Skeletal muscle tissue (tissue), 4 donors: ENCODE results near the gene ACTA2. TPM values are rescaled to one million over a fixed set of nuclear protein-coding genes. Genes with fewer than 3 reads are reported as not detected.
"Not testable (repeated sequence)": the region's sequence is repeated elsewhere in the genome, so short reads cannot be mapped to it uniquely, and the experiment has no call there.

Experiments used
- H3K27ac ChIP-seq: one replicate; pipeline ENCODE4 v1.7.0; 2013; ENCODE audit warnings: mild to moderate bottlenecking, low read depth, low read length, inconsistent platforms
- H3K27me3 ChIP-seq, 3 donors: one replicate each; pipeline ENCODE4 v1.7.0; 2013; ENCODE audit warnings: low read length in 3 of 3; ENCODE audit not compliant: control insufficient read depth in 3 of 3, insufficient read depth in 3 of 3
- H3K36me3 ChIP-seq, 3 donors: one replicate each; pipeline ENCODE4 v1.7.0; 2013; ENCODE audit warnings: low read length in 3 of 3; ENCODE audit not compliant: control insufficient read depth in 3 of 3, insufficient read depth in 3 of 3
- H3K4me1 ChIP-seq, 3 donors: one replicate each; pipeline ENCODE4 v1.7.0; 2013; ENCODE audit warnings: low read length in 3 of 3, mild to moderate bottlenecking in 3 of 3; ENCODE audit not compliant: control insufficient read depth in 3 of 3, insufficient read depth in 3 of 3
- H3K4me3 ChIP-seq, 3 donors: one replicate each; pipeline ENCODE4 v1.7.0; 2013; ENCODE audit warnings: low read length in 3 of 3
- H3K9ac ChIP-seq, 3 donors: one replicate each; pipeline ENCODE4 v1.7.0; 2013; ENCODE audit warnings: low read length in 3 of 3, mild to moderate bottlenecking in 3 of 3, moderate library complexity in 2 of 3, low read depth in 1 of 3
- H3K9me3 ChIP-seq, 3 donors: one replicate each; pipeline ENCODE4 v1.7.0; 2013; ENCODE audit warnings: low read length in 3 of 3; ENCODE audit not compliant: control insufficient read depth in 3 of 3
- total RNA-seq: library from RNA; depleted of rRNA; stranded (reverse); fragments of >200 nt; gene quantifications from one replicate; pipeline ENCODE4 v1.2.3, GENCODE V29; 2014
- donor health status: Osteomylitis.

The ACTA2 gene
- total RNA-seq, 1 donor from 2014 or later: 314 TPM

GRCh38 chr10:88943778-88944177, 8.8 kb downstream of the ACTA2 start:
- Histone ChIP-seq H3K27ac (no peak overlapping the region), H3K9ac (no peak overlapping the region), H3K9me3 (no peaks in the 10 kb centered on the region), H3K4me1 (peaks cover 0 to 2% (median 0%) of the 10 kb centered on the region in 3 donors), H3K27me3 (peaks cover 0 to 3% (median 0%) of the 10 kb centered on the region in 3 donors), H3K4me3 (no peak overlapping the region), H3K36me3 (peaks cover 3 to 19% (median 9%) of the 10 kb centered on the region in 3 donors)

GRCh38 chr10:88941026-88941425, 11.5 kb downstream of the ACTA2 start:
- Histone ChIP-seq H3K4me3 (no peak overlapping the region), H3K4me1 (no peaks in the 10 kb centered on the region), H3K27me3 (peaks cover 0 to 3% (median 0%) of the 10 kb centered on the region in 3 donors), H3K9me3 (no peaks in the 10 kb centered on the region), H3K36me3 (peaks cover 5 to 26% (median 9%) of the 10 kb centered on the region in 3 donors), H3K9ac (no peak overlapping the region), H3K27ac (no peak overlapping the region)

GRCh38 chr10:88938938-88939337, 13.6 kb downstream of the ACTA2 start:
- Histone ChIP-seq H3K4me1 (peaks cover 4 to 9% (median 8%) of the 10 kb centered on the region in 3 donors), H3K4me3 (no peak overlapping the region), H3K9ac (no peak overlapping the region), H3K36me3 (peaks cover 5 to 26% (median 9%) of the 10 kb centered on the region in 3 donors), H3K27me3 (peaks cover 0 to 3% (median 0%) of the 10 kb centered on the region in 3 donors), H3K9me3 (no peaks in the 10 kb centered on the region), H3K27ac (no peak overlapping the region)

GRCh38 chr10:88938039-88938438, 14.5 kb downstream of the ACTA2 start:
- H3K36me3 ChIP-seq: peaks cover 5 to 26% (median 9%) of the 10 kb centered on the region in 3 donors
- no peak overlapping the region for H3K9ac ChIP-seq
- no peaks in the 10 kb centered on the region for H3K9me3 ChIP-seq
- peaks cover 0 to 3% (median 0%) of the 10 kb centered on the region in 3 donors for H3K27me3 ChIP-seq
- H3K27ac ChIP-seq: no peak overlapping the region
- H3K4me3 ChIP-seq: no peak overlapping the region
- H3K4me1 ChIP-seq: peaks cover 4 to 9% (median 8%) of the 10 kb centered on the region in 3 donors

GRCh38 chr10:88936656-88937055, 15.9 kb downstream of the ACTA2 start:
- H3K4me1 ChIP-seq: peaks cover 4 to 12% (median 9%) of the 10 kb centered on the region in 3 donors
- H3K9me3 ChIP-seq: no peaks in the 10 kb centered on the region
- no peak overlapping the region for H3K27ac ChIP-seq
- no peak overlapping the region for H3K9ac ChIP-seq
- peaks cover 5 to 23% (median 9%) of the 10 kb centered on the region in 3 donors for H3K36me3 ChIP-seq
- peaks cover 0 to 3% (median 0%) of the 10 kb centered on the region in 3 donors for H3K27me3 ChIP-seq
- no peak overlapping the region for H3K4me3 ChIP-seq

GRCh38 chr10:88934900-88935672, 17.5 kb downstream of the ACTA2 start:
- Histone ChIP-seq H3K27me3 (no peaks in the 10 kb centered on the region), H3K9me3 (no peaks in the 10 kb centered on the region), H3K27ac (no peak overlapping the region), H3K4me1 (peaks cover 4 to 12% (median 9%) of the 10 kb centered on the region in 3 donors), H3K9ac (peak overlapping the region in 1 of 3 donors; percentile 9), H3K36me3 (peaks cover 2 to 13% (median 9%) of the 10 kb centered on the region in 3 donors), H3K4me3 (peak overlapping the region in 2 of 3 donors; percentile 10 to 52)

GRCh38 chr10:88933564-88933963, 19.0 kb downstream of the ACTA2 start:
- Histone ChIP-seq H3K36me3 (peaks cover 0 to 7% (median 2%) of the 10 kb centered on the region in 3 donors), H3K4me3 (no peak overlapping the region), H3K27ac (no peak overlapping the region), H3K27me3 (no peaks in the 10 kb centered on the region), H3K9me3 (no peaks in the 10 kb centered on the region), H3K9ac (no peak overlapping the region), H3K4me1 (peaks cover 4 to 12% (median 9%) of the 10 kb centered on the region in 3 donors)

- no peak overlapping the region for H3K27ac ChIP-seq
- peaks cover 0 to 7% (median 0%) of the 10 kb centered on the region in 3 donors for H3K36me3 ChIP-seq
- no peaks in the 10 kb centered on the region for H3K9me3 ChIP-seq
- H3K9ac ChIP-seq: no peak overlapping the region
- H3K27me3 ChIP-seq: no peaks in the 10 kb centered on the region
- peaks cover 4 to 12% (median 10%) of the 10 kb centered on the region in 3 donors for H3K4me1 ChIP-seq
- no peak overlapping the region for H3K4me3 ChIP-seq
Measured at GRCh38 chr10:88932539-88933256, 19.9 kb downstream of the ACTA2 start.

- H3K27me3 ChIP-seq, H3K36me3 ChIP-seq, H3K9ac ChIP-seq, H3K9me3 ChIP-seq, H3K4me3 ChIP-seq, H3K27ac ChIP-seq: not testable (repeated sequence)
- peaks cover 8 to 16% (median 14%) of the 10 kb centered on the region in 3 donors for H3K4me1 ChIP-seq
Measured at GRCh38 chr10:88932029-88932428, 20.5 kb downstream of the ACTA2 start.

- Histone ChIP-seq H3K27me3 (no peaks in the 10 kb centered on the region), H3K36me3 (no peaks in the 10 kb centered on the region), H3K4me3 (no peak overlapping the region), H3K9me3 (no peaks in the 10 kb centered on the region), H3K4me1 (peaks cover 8 to 20% (median 14%) of the 10 kb centered on the region in 3 donors), H3K27ac (no peak overlapping the region), H3K9ac (no peak overlapping the region)
Measured at GRCh38 chr10:88931548-88931947, 21.0 kb downstream of the ACTA2 start.
